Neural progenitor cell (in vitro differentiated cells): ENCODE data around the gene INMT. TPM values are rescaled to one million over a fixed set of nuclear protein-coding genes. Genes with fewer than 3 reads are reported as not detected.

ENCODE experiments used
- DNase-seq: peaks from one replicate; pipeline ENCODE4 v3.0.0-alpha.2; 2016; ENCODE audit warnings: low spot score
- H2AFZ ChIP-seq: fragments of 200-600 bp; sonication (generic); replicated peaks from 2 replicates; pipeline ENCODE4 v1.6.1; 2016; ENCODE audit warnings: antibody characterized with exemption
- H3F3A ChIP-seq: fragments of 200-600 bp; sonication (generic); 2 replicates; pipeline ENCODE4 v1.6.1; 2016; ENCODE audit warnings: antibody characterized with exemption, low read depth
- H3K27ac ChIP-seq: fragments of 200-600 bp; sonication (generic); 2 replicates; pipeline ENCODE4 v1.5.1; 2016; ENCODE audit warnings: mild to moderate bottlenecking
- H3K27me3 ChIP-seq: fragments of 200-600 bp; sonication (generic); 2 replicates; pipeline ENCODE4 v1.6.1; 2016; ENCODE audit warnings: mild to moderate bottlenecking, moderate library complexity
- H3K36me3 ChIP-seq: fragments of 200-600 bp; sonication (generic); 2 replicates; pipeline ENCODE4 v1.5.1; 2016
- H3K4me1 ChIP-seq: fragments of 200-600 bp; sonication (generic); 2 replicates; pipeline ENCODE4 v1.6.1; 2016; ENCODE audit warnings: mixed run types
- H3K4me2 ChIP-seq: fragments of 200-600 bp; sonication (generic); 2 replicates; pipeline ENCODE4 v1.6.1; 2016
- H3K4me3 ChIP-seq: fragments of 200-600 bp; sonication (generic); 2 replicates; pipeline ENCODE4 v1.5.1; 2016
- H3K79me2 ChIP-seq: fragments of 200-600 bp; sonication (generic); 2 replicates; pipeline ENCODE4 v1.6.1; 2016; ENCODE audit warnings: low read depth
- H3K9ac ChIP-seq: fragments of 200-600 bp; sonication (generic); 2 replicates; pipeline ENCODE4 v1.6.1; 2016
- H3K9me3 ChIP-seq: fragments of 200-600 bp; sonication (generic); 2 replicates; pipeline ENCODE4 v1.5.1; 2016; ENCODE audit warnings: low read depth
- H4K20me1 ChIP-seq: fragments of 200-600 bp; sonication (generic); 2 replicates; pipeline ENCODE4 v1.6.1; 2016; ENCODE audit warnings: low read depth
- H3K27ac Mint-ChIP-seq: 3 replicates; pipeline ENCODE4 v1.8.0; 2021; ENCODE audit warnings: mixed read lengths
- H3K27me3 Mint-ChIP-seq: 2 replicates; pipeline ENCODE4 v1.8.0; 2022; ENCODE audit warnings: low read depth, mild to moderate bottlenecking, inconsistent platforms, moderate library complexity, mixed read lengths; ENCODE audit not compliant: insufficient read depth
- H3K36me3 Mint-ChIP-seq: 3 replicates; pipeline ENCODE4 v1.8.0; 2021; ENCODE audit warnings: mixed read lengths
- H3K4me1 Mint-ChIP-seq: 3 replicates; pipeline ENCODE4 v1.8.0; 2021; ENCODE audit warnings: mixed read lengths
- H3K4me3 Mint-ChIP-seq: 3 replicates; pipeline ENCODE4 v1.8.0; 2021; ENCODE audit warnings: mild to moderate bottlenecking, moderate library complexity, mixed read lengths
- H3K9me3 Mint-ChIP-seq: 3 replicates; pipeline ENCODE4 v1.8.0; 2020; ENCODE audit warnings: mixed read lengths
- EZH2 ChIP-seq: fragments of 200-600 bp; sonication (generic); IDR thresholded peaks from 2 replicates; pipeline ENCODE4 v1.6.1; 2017; ENCODE audit warnings: antibody characterized with exemption, mild to moderate bottlenecking, moderate library complexity
- EZH2phosphoT487 ChIP-seq: fragments of 200-600 bp; sonication (generic); IDR thresholded peaks from 2 replicates; pipeline ENCODE4 v1.6.1; 2017; ENCODE audit warnings: antibody characterized with exemption
- total RNA-seq: library from RNA; depleted of rRNA; stranded (reverse); fragments of >200 nt; gene quantifications from 2 replicates; pipeline ENCODE4 v1.2.3, GENCODE V29; 2015; ENCODE audit warnings: low replicate concordance
- TF ChIP-seq, protein P1 (sequence below): fragments of 200-600 bp; sonication (generic); IDR thresholded peaks from 2 replicates; pipeline ENCODE4 v1.5.1; 2017; ENCODE audit warnings: antibody characterized with exemption, mild to moderate bottlenecking

Gene INMT
- total RNA-seq, 1 donor from 2014 or later: 5.0 TPM

DNA sequence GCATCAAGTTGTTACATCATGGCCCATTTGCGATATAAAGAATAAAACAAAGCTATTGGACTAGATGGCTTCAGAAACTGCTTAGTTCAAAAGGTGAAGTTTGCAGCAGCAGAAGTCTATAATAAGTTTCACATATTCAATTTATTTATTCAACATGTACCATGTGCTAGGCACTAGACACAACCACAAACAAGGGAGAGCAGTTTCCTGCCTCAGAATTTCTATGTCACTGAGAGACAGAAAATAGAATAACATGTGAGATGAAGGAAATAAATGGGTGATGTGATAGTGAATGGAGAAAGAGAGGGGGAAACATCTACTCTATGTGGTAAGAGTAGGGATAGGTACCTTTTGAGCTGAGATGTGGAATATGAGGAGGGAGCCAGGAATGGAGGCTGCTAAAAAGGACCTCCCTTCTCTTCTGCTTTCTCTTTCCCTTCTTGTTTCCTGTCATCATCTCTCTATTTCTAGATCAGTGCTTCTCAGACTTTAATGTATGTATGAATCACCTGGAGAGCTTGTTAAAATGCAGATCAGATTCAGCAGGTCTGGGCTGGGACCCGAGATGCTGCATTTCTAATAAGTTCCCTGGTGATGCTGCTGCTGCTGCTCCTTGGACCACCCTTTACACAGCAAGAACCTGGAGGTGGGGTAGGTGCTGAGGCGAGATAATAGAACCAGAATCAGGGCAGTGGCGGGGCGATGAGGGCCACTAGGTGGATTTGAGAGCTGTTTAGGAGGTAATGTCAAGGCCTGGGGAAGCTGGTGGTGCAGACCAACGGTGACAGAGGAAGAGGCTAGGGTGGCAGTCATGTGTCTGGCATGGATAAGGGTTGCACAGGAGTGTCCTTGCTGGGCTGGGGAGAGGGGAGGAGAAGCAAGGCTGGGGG lies 13.7 kb upstream of the INMT start:
- H2AFZ ChIP-seq: no peak overlapping the region
- H3K27me3 Mint-ChIP-seq: peaks cover 7% of the 10 kb centered on the region
- no peaks in the 10 kb centered on the region for H3K36me3 Mint-ChIP-seq
- H3K4me3 Mint-ChIP-seq: no peak overlapping the region
- no peak for DNase-seq
- no peaks in the 10 kb centered on the region for H3K27me3 ChIP-seq
- no peak overlapping the region for H3K27ac ChIP-seq
- no peaks in the 10 kb centered on the region for H3F3A ChIP-seq
- no peak overlapping the region for H3K27ac Mint-ChIP-seq
- H4K20me1 ChIP-seq: peaks cover 4% of the 10 kb centered on the region
- TF ChIP-seq, protein P1, sequence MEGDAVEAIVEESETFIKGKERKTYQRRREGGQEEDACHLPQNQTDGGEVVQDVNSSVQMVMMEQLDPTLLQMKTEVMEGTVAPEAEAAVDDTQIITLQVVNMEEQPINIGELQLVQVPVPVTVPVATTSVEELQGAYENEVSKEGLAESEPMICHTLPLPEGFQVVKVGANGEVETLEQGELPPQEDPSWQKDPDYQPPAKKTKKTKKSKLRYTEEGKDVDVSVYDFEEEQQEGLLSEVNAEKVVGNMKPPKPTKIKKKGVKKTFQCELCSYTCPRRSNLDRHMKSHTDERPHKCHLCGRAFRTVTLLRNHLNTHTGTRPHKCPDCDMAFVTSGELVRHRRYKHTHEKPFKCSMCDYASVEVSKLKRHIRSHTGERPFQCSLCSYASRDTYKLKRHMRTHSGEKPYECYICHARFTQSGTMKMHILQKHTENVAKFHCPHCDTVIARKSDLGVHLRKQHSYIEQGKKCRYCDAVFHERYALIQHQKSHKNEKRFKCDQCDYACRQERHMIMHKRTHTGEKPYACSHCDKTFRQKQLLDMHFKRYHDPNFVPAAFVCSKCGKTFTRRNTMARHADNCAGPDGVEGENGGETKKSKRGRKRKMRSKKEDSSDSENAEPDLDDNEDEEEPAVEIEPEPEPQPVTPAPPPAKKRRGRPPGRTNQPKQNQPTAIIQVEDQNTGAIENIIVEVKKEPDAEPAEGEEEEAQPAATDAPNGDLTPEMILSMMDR: no peak
- TF ChIP-seq EZH2phosphoT487 (no peak), EZH2 (no peak)
- H3K9ac ChIP-seq: no peak overlapping the region
- no peaks in the 10 kb centered on the region for H3K4me1 Mint-ChIP-seq
- no peak overlapping the region for H3K4me2 ChIP-seq
- no peaks in the 10 kb centered on the region for H3K4me1 ChIP-seq
- H3K9me3 ChIP-seq: no peaks in the 10 kb centered on the region
- H3K4me3 ChIP-seq: no peak overlapping the region
- H3K9me3 Mint-ChIP-seq: peaks cover 10% of the 10 kb centered on the region
- H3K36me3 ChIP-seq: no peaks in the 10 kb centered on the region
- H3K79me2 ChIP-seq: no peaks in the 10 kb centered on the region

DNA sequence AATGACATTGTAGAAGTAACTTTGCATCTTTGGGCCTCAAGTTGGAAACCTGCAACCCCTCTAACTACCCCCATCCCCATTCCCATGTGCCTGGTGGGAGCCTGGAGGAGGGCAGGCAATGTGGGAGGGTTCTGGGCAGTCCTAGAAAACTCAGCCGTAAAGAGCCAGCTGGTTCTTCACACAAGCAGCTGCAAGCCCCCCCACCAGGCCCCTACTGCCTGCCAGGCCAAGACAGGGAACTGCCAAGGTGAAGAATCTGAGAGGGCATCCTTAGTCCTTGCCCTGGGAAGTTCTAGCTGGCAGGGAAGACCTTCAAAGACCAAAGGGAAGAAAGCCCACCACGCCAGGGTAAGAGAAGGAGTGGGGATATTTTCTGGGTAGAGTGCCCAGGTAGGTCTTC lies 12.2 kb upstream of the INMT start:
- H3K9ac ChIP-seq: no peak overlapping the region
- no peaks in the 10 kb centered on the region for H3F3A ChIP-seq
- H3K4me2 ChIP-seq: no peak overlapping the region
- peaks cover 4% of the 10 kb centered on the region for H4K20me1 ChIP-seq
- no peaks in the 10 kb centered on the region for H3K36me3 ChIP-seq
- Mint-ChIP-seq H3K36me3 (no peaks in the 10 kb centered on the region), H3K9me3 (peaks cover 9% of the 10 kb centered on the region), H3K4me1 (no peaks in the 10 kb centered on the region), H3K27ac (no peak overlapping the region), H3K4me3 (no peak overlapping the region), H3K27me3 (peaks cover 7% of the 10 kb centered on the region)
- H3K9me3 ChIP-seq: no peaks in the 10 kb centered on the region
- H3K79me2 ChIP-seq: no peaks in the 10 kb centered on the region
- no peak overlapping the region for H2AFZ ChIP-seq
- no peaks in the 10 kb centered on the region for H3K27me3 ChIP-seq
- no peak for DNase-seq
- no peak for TF ChIP-seq EZH2phosphoT487
- no peak for TF ChIP-seq EZH2
- TF ChIP-seq, protein P1: no peak
- no peak overlapping the region for H3K4me3 ChIP-seq
- no peaks in the 10 kb centered on the region for H3K4me1 ChIP-seq
- no peak overlapping the region for H3K27ac ChIP-seq

DNA sequence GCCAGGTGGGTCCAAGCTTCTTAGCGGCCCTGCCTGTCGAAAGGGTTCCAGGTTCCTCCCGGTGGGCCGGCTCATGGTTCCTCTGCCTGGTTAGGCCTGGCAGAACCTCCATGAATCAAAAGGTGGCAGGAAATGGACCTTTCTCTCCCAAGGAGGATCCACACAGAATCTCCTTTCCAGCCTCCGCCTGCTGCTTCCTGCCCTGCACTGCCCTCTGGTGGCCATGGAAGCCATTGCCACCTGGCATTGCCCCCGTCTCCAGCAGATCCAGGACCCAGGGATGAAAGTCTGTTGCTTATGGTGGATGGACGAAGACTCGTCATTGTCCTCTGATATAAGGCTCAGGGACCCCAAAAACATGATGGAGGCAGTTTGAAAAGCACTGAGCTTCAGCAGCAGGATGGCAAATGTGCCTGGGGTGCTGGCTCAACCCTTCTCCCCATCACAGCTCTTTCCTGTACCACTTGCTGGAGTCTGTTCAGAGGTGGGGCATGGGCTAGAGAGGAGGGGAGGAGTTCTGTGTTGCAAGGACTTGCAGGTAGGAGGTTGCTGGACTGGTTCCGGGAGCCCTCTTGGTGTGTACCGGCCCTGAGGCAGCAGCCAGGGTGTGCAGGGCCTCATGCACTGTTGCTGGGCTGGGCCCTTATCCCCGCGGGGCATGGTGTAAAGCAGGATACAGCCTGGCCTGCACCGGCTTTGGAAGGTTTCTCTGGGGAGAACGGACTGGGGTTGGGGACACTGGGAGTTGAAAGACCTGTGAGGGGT lies 11.3 kb upstream of the INMT start:
- Histone ChIP-seq H3F3A (no peaks in the 10 kb centered on the region), H4K20me1 (peaks cover 4% of the 10 kb centered on the region), H2AFZ (no peak overlapping the region), H3K4me2 (no peak overlapping the region), H3K4me1 (no peaks in the 10 kb centered on the region), H3K27me3 (no peaks in the 10 kb centered on the region), H3K36me3 (no peaks in the 10 kb centered on the region), H3K79me2 (no peaks in the 10 kb centered on the region), H3K27ac (no peak overlapping the region), H3K9ac (no peak overlapping the region), H3K9me3 (no peaks in the 10 kb centered on the region), H3K4me3 (no peak overlapping the region)
- DNase-seq: peak; percentile 80
- TF ChIP-seq, protein P1: peak; percentile 99
- no peak for TF ChIP-seq EZH2
- TF ChIP-seq EZH2phosphoT487: no peak
- Mint-ChIP-seq H3K27me3 (peaks cover 9% of the 10 kb centered on the region), H3K27ac (no peak overlapping the region), H3K4me1 (no peaks in the 10 kb centered on the region), H3K36me3 (no peaks in the 10 kb centered on the region), H3K4me3 (no peak overlapping the region), H3K9me3 (peaks cover under 1% of the 10 kb centered on the region)
